GM18907 (cell line): ENCODE data around the gene AKR1C1.
"Not testable (repeated sequence)": the region's sequence is repeated elsewhere in the genome, so short reads cannot be mapped to it uniquely, and the experiment has no call there.

ENCODE experiments used
- ATAC-seq: cut with Tn5 transposase; IDR thresholded peaks from one replicate; pipeline ENCODE4 v1.9.1; 2021; ENCODE audit warnings: mild to moderate bottlenecking, moderate library complexity; ENCODE audit not compliant: unreplicated experiment

AKR1C1 gene

DNA sequence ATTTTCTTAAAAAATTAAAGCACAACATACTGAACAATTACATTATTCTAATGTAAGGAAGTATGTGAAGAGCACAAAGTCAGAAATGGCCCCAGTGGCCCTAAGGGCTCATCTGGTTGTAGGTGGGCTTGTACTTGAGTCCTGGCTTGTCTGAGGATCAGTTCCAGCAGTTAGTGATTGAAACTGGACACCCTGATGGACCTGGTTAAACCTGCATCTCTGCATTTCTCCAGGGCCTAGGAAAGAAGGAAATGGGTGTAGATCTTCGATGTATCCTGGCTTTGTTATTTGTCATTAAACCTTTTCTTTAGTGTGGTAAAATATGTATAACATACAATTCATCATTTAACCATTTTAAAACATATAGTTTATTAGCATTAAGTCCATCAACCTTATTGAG lies 50.2 kb downstream of the AKR1C1 start:
- no peak for ATAC-seq

DNA sequence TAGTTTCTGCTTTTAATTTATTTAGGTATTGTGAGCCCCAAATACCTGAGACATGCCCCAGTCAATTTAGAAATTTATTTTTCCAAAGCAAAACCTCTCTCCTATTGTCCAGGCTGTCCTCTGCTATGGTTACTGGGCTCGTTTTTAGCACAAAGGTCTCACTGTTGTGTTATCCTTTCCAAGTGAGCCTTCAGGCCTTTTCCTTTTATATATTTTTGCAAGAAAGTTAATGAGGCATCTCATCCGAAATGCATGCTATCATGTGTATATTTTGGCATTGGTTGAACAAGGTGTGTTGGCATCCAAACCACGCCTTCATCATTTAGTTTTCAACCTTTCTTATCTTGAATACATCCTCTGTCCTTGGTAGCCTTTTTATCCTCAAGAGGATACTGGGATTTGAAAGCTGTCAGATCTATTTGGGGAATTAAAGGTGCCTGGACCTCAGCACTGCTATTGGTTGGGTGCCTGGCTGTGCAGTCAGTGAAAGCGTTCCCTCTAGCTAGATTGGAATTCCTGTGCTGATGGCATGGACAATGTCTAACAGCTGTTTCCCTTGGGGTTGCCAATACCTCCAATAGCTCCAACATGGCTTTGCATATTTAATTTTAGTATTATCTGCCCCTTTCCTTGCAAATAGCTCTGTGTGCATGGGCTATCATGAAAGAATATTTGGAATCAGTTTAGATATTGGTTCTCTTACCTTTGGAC lies 51.1 kb downstream of the AKR1C1 start:
- ATAC-seq: not testable (repeated sequence)

DNA sequence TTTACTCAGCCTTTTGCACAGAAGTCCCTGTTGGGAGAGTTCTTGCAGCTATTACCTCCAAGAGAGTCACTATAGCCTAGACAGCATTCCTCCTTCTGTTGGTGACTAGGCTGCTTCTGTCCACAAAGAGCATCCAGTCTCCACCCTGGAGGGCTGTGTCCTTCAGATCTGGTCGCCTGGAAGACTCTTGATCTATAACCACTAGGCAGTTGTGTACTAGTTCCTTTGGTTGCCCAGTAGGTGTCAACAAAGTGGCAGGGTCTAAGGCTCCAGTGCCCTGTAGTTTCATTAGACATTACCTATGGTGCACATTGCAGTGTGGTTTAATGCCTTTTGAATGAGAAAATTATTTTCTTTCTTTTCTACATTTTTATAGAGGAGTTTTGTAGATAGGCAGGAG lies 51.7 kb downstream of the AKR1C1 start:
- no peak for ATAC-seq

DNA sequence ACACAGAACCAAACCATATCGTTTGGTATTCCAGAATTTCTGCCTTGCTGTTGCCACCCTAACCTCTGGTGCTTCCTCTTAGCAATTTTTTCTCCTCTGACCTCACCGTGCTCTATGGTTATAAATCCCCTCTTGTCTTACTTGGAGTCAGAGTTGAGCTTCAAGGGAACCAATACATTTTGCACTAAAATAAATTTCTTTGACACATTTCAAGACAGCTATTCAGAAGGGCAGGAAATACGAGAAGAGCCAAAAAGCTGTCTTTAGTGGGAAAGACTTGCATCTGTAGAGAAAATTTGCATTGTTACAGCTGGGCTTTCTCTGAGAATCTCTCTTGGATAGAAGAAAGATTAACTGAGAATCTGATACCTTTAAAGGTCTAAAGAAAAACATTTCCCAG lies 54.9 kb downstream of the AKR1C1 start:
- ATAC-seq: no peak

DNA sequence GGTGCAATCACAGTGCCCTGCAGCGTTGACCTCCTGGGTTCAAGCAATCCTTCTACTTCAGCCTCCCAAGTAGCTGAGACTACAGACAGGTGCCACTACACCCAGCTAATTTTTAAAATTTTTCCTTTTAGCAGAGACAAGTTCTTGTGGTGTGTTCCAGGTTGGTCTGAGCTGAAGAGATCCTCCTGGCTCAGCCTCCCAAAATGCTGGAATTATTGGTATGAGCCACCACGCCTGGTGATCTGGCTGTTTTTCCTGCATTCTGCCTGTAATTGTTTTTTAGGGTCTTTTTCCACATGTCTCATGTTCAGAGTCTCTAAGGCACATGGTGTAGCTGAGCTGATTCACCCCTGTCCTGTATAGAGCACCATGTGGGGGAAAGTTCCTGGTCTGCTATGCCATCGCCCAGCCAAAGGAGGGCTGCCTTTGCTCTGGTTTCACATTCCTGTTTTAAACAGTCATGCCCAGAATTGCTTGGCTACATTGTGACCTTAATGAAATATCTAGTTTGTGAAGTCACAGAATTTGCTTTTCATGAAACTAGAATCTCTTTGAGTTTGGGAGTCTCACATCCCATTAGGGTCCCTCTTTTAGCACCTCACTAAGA lies 55.6 kb downstream of the AKR1C1 start:
- not testable (repeated sequence) for ATAC-seq

DNA sequence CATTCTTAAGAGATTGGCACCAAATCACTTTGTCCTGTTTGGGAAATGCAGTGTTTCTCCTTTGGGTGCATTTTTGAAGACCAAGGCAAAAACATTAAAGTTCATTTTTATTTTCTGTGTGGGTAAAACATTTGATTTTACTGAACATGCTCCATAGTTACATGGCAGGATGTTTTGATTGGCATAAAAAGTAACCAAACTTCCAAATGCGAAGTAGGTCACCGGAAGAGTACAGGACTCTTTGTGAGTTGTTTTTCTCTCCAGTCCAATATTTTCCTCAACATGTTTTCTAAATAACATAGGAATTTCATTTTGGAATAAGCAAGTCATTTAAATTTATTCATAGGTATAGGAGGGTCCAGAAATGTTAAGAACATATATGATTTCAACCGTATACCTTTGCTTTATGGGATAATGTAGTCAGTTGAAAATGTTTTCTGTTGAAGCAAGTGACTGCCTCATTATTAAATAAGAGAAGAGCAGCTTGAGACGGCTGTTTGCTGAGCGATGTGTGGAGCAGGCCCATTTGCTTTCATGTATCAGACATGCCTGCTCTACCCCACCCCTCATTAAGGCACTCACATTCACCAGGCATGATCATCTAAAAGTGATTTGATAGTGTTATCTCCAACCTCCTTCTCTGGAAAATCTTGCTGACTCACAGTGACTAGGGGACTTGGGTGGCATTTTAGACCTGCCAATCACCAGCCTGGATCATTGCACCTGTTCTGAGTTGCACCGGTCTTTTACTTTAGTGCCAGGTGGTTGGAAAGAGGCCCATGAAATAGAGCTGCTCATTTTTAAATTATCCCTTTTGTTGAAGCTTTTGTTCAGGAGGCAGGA lies 56.8 kb downstream of the AKR1C1 start:
- not testable (repeated sequence) for ATAC-seq

DNA sequence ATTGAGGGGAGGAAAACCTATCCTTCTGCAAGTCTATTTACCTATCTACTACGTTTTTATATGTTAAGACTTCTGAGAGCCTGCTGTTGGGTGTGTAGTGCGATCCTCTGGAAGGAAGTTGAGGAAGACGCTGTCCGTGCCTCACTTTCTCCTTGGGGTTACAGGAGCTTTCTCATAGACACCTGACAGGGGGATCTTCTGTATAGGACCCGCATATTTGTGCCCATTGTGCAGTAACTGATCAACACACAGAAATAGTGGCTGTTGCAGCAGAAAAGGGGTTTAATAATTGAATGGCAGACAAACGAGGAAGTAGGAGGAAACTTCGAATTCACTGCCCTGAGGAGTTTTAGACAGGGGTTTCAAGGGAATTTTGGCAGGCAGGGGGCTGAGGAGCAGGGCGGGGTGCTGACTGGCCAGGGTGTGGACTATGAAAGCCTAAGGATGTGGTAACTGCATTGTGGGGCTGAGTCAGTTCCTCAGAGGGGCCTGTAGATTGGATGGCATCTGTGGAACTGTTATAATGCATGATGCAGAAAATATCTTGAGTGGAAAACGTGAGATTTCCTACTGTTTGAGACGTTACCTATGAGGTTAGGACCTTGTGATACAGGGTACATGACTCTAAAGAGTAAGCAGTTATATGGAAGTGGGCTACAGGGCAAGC lies 58.5 kb downstream of the AKR1C1 start:
- ATAC-seq: not testable (repeated sequence)

DNA sequence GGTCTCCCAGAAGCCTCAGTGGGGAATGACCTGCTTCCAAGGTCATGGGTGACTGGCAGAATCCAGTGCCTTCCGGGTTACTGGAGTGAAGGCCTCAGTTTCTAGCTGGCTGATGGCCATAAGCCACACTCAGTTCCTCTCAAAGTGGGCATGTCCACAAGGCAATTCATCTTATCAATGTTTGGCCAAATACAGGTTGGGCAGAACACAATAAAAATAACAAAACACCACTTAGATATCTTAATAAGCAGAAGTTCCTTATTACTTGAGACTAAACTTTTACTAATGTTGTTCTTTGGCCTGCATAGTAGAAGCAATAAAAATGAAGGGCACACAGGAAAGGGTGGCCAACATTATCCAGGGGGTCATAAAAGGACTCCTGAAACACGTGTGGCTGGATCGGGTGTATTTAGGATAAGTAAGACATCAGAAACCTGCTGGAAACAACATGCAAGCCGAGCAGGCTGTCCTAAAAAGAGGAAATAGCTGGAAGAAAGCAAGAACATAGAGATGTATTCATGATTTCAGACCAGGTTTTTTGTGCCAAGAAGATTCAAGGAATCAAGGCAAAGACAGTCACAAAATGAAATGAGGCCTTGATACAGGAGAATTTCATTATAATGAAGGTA lies 60.1 kb downstream of the AKR1C1 start:
- no peak for ATAC-seq

DNA sequence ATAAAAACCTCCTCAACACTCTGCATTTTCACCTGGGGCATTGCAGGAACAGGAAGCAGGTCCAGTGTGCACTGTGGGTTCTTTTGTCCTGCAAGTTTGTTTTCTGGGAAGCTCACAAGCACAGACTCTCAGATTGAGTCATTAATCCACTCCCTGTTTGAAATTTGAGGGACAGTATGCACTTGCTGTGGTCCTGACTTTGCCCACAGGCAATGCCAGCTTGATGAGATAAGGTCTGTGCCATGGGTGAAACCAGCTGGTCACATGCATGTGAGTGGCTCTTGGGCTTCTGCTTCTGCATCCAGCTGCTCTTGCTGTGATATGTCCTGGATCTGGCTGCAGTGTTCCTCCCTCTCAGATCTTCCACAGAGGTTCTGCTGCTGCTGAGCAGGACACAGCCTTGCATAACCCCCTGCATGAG lies 62.3 kb downstream of the AKR1C1 start:
- ATAC-seq: not testable (repeated sequence)

DNA sequence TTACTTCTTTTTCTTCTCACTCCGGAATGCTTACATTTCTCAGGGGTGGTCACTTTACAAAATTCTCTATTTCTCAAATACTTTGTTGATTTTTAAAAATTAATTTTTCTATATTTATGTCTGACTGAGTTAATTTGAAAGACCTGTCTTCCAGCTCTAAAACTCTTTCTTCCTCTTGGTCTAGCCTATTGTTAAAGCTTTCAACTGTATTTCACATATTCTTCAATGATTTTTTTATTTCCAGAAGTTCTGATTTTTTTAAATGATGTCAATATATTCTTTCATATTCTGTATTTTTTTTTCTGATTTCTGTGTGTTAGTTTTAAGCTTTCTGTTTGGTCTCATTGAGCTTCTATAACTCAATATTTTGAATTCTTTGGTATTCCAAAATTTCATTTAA lies 67.8 kb downstream of the AKR1C1 start:
- ATAC-seq: no peak

DNA sequence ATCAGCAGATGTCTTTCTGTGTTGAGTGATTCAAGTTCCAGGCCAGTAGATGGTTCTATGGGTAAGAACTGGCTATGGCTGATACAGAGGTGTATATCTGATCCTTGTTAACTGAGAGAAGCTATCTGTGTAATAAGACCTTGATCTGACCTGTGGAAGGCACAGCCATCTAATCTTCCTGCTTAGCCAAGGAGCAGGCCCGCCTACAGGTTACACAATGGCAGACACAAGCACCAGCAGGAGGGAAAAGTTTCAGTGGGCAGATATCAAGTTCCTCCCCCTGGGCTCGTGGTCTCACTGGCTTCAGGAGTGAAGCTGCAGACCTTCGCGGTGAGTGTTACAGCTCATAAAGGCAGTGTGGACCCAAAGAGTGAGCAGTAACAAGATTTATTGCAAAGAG lies 68.4 kb downstream of the AKR1C1 start:
- not testable (repeated sequence) for ATAC-seq

DNA sequence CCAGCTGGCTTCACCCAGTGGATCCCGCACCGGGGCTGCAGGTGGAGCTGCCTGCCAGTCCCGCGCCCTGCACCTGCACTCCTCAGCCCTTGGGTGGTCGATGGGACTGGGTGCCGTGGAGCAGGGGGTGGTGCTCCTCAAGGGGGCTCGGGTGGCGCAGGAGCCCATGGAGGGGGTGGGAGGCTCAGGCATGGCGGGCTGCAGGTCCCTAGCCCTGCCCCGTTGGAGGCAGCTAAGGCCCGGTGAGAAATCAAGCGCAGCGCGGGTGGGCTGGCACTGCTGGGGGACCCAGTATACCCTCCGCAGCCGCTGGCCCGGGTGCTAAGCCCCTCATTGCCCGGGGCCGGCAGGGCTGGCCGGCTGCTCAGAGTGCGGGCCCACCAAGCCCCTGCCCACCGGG lies 69.2 kb downstream of the AKR1C1 start:
- ATAC-seq: not testable (repeated sequence)
